Measurements from ENCODE around the gene ACSM6.

ACSM6 gene

GRCh38 chr10:95273393-95274312, 79.6 kb downstream of the ACSM6 start:
- no peak for DNase-seq

- DNase-seq, result no peak
These were observed 81.8 kb downstream of the ACSM6 start for GRCh38 chr10:95275726-95276366.

- no peak for DNase-seq
These were observed 82.5 kb downstream of the ACSM6 start for GRCh38 chr10:95276367-95277200.

GRCh38 chr10:95277201-95277570, 83.1 kb downstream of the ACSM6 start:
- peak; percentile 2 for DNase-seq

GRCh38 chr10:95277614-95278013, 83.6 kb downstream of the ACSM6 start:
- DNase-seq, result no peak
